Measurements from ENCODE around the gene SCAMP4.

DNA sequence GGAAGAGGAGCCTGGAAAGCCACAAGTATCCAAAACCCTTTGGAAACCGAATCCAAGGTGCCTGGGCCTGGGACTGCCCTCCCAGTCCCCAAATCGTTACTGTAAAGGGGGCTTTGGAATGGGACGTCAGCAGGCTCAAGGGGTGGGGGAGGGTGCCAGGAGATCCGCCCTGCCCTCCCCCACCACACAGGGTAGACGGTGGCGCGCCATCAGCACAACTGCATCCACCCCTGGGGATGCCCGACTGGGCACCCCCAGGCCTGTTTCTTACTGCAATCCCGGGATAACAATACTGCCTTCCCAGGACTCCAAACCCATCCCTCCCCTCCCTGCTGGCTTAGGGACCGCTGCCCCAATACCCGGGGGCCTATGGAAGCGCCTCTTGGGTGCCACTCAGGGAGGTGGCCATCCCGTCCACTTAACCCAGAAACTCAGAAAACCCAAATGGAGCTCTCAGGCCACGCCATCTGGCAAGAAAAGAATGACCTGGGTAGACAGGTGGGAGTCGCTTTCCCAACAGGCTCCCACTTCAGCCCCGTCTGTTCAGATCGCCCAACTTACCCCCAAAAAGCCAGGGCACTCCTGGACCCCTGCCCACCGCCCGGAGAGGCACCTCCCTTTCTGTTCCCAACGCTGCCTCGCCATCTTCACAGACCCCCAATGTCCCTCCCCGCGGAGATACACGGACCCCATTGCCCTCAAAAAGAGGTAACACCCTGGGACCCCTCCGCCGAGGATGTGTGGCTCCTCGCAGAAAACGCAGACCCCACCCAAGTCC, 44.2 kb upstream of the SCAMP4 start:
- TF ChIP-seq, protein P1, sequence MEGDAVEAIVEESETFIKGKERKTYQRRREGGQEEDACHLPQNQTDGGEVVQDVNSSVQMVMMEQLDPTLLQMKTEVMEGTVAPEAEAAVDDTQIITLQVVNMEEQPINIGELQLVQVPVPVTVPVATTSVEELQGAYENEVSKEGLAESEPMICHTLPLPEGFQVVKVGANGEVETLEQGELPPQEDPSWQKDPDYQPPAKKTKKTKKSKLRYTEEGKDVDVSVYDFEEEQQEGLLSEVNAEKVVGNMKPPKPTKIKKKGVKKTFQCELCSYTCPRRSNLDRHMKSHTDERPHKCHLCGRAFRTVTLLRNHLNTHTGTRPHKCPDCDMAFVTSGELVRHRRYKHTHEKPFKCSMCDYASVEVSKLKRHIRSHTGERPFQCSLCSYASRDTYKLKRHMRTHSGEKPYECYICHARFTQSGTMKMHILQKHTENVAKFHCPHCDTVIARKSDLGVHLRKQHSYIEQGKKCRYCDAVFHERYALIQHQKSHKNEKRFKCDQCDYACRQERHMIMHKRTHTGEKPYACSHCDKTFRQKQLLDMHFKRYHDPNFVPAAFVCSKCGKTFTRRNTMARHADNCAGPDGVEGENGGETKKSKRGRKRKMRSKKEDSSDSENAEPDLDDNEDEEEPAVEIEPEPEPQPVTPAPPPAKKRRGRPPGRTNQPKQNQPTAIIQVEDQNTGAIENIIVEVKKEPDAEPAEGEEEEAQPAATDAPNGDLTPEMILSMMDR (IDR thresholded peaks at IDR 0.05; ENCODE audit: insufficient read depth, low read length, poor library complexity, severe bottlenecking): no peak
- TF ChIP-seq EZH2phosphoT487 (conservative IDR thresholded peaks at IDR 0.05; ENCODE audit: low read length): no peak

All from SU-DHL-6 (cell line).